Esophagus squamous epithelium (tissue), 4 donors: ENCODE results near the gene EIF5A2.

Source experiments
- POLR2A ChIP-seq, 4 donors: fragments of 450-650 bp; IDR thresholded peaks; one replicate each; pipeline ENCODE4 v1.6.1; 2017; ENCODE audit warnings: antibody characterized with exemption in 4 of 4, mild to moderate bottlenecking in 4 of 4, moderate library complexity in 3 of 4
- TF ChIP-seq, protein P1 (sequence below), 6 experiments: fragments of 450-650 bp in 4 of 6; fragments of 200-600 bp in 2 of 6; sonication (generic) in 2 of 6; IDR thresholded peaks; one replicate each; pipeline ENCODE4 v1.5.1; 2016 to 2019; ENCODE audit warnings: antibody characterized with exemption in 6 of 6, mild to moderate bottlenecking in 4 of 6, moderate library complexity in 4 of 6

DNA sequence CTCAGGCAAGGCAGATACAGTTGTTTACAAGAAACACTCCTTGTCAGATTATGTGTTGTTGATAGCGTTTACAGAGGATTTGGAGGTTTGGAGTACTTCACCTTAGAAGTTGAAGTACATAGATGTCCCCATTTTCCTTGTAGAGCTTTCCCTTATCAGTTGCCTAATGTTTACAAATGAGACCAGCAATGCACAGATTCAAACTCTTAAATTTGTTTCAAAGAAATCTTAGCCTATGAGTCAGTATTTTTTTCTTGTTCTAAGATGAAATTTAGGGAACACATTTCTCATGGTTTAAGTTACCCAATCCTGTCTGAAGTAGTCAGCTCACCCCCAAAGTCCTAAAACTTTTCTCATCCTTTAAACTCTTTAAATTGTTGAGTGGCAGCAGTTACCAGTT lies 6.3 kb upstream of the EIF5A2 start:
- no peak for TF ChIP-seq POLR2A (IDR thresholded peaks at IDR 0.05)
- TF ChIP-seq, protein P1, sequence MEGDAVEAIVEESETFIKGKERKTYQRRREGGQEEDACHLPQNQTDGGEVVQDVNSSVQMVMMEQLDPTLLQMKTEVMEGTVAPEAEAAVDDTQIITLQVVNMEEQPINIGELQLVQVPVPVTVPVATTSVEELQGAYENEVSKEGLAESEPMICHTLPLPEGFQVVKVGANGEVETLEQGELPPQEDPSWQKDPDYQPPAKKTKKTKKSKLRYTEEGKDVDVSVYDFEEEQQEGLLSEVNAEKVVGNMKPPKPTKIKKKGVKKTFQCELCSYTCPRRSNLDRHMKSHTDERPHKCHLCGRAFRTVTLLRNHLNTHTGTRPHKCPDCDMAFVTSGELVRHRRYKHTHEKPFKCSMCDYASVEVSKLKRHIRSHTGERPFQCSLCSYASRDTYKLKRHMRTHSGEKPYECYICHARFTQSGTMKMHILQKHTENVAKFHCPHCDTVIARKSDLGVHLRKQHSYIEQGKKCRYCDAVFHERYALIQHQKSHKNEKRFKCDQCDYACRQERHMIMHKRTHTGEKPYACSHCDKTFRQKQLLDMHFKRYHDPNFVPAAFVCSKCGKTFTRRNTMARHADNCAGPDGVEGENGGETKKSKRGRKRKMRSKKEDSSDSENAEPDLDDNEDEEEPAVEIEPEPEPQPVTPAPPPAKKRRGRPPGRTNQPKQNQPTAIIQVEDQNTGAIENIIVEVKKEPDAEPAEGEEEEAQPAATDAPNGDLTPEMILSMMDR (IDR thresholded peaks at IDR 0.05), result no peak
